ENCODE measurements around the gene ANKRD28.
"Not testable (repeated sequence)": the region's sequence is repeated elsewhere in the genome, so short reads cannot be mapped to it uniquely, and the experiment has no call there.

Gene ANKRD28

DNA sequence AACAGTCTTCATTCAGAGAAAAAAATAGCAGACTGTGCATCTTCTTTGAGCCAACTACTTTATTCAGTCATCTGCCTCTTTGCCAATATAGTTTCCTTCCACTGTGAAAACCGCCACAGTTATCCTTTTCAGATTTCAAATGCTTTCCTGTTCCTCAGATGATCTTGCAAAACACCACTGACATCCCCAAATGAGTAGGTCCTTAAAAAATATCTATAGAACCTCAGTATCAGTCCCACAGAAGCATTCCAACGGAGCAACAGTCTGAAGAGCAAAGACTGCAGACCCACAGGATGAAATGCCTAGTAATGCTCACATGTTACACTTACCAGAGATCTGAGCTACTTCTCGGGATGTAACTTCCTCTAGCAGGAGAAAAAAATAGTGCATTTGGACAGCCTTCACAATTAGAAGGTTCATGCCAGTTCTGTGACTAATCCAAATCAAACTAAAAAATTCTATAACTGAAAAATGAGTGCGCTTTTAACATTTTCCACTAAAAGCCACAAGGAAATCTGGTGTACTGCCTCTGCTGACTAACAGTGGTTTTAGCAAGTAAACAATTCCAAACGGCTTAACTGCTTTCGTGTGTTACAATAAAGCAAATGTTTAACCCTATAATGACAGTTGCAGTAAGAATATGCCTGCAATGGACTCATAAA is at the start of gene ANKRD28:
Gene ANKRD28 (minus strand): TSS at position 338 of the 662 bp plus-strand sequence. CDS start 1,458 bp downstream, outside the sequence.
- FAIRE-seq = peak; percentile 96

- no peak for FAIRE-seq
Observed at GRCh38 chr3:15847239-15847638, 49.5 kb upstream of the ANKRD28 start.

DNA sequence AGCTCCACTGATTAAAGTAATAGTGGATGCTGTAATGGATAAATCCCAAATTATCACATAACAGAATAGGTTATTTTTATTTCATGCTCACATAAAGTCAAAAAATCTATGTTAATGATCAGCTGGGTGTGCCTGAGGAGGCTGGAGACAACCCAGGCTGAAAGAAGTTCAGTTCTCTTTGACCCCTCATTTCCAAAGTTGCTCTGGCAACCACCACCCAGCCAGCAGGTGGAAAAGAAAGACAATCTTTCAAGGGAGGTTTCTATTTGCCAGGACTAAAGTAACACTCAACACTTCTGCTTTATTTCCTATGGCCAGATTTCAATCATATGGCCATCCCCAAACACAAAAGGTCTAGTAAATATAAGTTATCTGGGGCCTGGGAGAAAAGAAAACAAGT is 48.8 kb upstream of the ANKRD28 start:
- no peak for FAIRE-seq

- FAIRE-seq = no peak
Observed at GRCh38 chr3:15845475-15845874, 47.7 kb upstream of the ANKRD28 start.

GRCh38 chr3:15844889-15845288 is 47.1 kb upstream of the ANKRD28 start:
- FAIRE-seq = no peak

DNA sequence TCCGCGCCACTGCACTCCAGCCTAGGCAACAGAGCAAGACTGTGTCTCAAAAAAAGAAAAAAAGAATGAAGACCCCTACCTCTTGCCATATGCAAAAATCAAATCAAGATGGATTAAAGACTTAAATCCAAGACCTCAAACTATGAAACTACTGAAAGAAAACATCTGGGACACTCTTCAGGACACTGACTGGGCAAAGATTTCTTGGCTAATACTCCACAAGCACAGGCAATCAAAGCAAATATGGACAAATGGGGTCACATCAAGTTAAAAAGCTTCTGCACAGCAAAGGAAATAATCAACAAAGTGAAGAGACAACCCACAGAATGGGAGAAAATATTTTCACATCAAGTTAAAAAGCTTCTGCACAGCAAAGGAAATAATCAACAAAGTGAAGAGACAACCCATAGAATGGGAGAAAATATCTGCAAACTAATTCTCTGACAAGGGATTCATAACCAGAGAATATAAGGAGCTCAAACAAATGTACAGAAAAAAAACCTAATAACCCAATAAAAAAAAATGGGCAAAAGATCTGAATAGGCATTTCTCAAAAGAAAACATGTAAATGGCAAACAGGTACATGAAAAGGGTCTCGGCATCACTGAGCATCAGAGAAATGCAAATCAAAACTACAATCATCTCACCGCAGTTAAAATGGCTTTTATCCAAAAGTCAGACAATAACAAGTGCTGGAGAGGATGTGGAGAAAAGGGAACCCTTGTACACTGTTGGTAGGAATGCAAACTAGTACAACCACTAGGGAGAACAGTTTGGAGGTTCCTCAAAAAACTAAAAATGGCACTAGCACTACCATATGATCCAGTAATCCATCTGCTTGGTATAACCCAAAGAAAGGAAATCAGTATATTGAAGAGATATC is 43.6 kb upstream of the ANKRD28 start:
- not testable (repeated sequence) for FAIRE-seq

DNA sequence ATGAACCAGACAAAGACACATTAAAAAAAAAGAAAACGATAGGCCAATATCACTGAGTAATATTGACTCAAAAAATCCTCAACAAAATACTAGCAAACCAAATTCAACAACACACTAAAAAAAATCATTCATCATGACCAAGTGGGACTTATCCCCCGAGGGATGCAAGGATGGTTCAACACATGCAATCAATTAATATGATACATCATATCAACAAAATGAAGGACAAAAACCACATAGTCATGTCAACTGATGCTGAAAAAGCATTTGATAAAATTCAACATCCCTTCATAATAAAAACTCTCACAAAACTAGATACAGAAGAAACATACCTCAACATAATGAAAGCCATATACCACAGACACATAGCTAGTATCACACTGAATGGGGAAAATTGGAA is 41.8 kb upstream of the ANKRD28 start:
- no peak for FAIRE-seq

GRCh38 chr3:15831927-15832326 is 34.1 kb upstream of the ANKRD28 start:
- no peak for FAIRE-seq

GRCh38 chr3:15825016-15825415 is 27.2 kb upstream of the ANKRD28 start:
- no peak for FAIRE-seq

- FAIRE-seq = no peak
Observed at GRCh38 chr3:15823092-15823491, 25.3 kb upstream of the ANKRD28 start.

- FAIRE-seq = no peak
Observed at GRCh38 chr3:15822281-15822680, 24.5 kb upstream of the ANKRD28 start.

- FAIRE-seq = no peak
Observed at GRCh38 chr3:15820911-15821310, 23.1 kb upstream of the ANKRD28 start.

GRCh38 chr3:15819576-15819975 is 21.8 kb upstream of the ANKRD28 start:
- FAIRE-seq = no peak

DNA sequence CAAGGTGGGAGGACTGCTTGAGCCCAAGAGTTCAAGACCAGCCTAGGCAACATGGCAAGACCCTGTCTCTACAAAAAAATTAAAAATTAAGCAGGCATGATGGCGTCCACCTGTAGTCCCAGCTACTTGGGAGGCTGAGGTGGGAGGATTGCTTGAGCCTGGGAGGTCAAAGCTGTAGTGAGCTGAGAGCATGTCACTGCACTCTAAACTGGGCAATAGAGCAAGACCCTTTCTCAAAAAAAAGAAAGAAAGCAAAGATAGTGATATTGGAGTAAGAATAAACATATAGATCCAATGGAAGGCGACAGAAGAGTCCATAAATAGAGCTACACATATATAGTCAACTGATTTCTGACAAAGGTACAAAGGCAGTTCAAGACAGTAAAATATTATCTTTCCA is 21.3 kb upstream of the ANKRD28 start:
- no peak for FAIRE-seq

GRCh38 chr3:15815696-15816095 is 17.9 kb upstream of the ANKRD28 start:
- peak; percentile 100 for FAIRE-seq

GRCh38 chr3:15813079-15813478 is 15.3 kb upstream of the ANKRD28 start:
- not testable (repeated sequence) for FAIRE-seq

GRCh38 chr3:15812183-15812582 is 14.4 kb upstream of the ANKRD28 start:
- FAIRE-seq = peak; percentile 84

DNA sequence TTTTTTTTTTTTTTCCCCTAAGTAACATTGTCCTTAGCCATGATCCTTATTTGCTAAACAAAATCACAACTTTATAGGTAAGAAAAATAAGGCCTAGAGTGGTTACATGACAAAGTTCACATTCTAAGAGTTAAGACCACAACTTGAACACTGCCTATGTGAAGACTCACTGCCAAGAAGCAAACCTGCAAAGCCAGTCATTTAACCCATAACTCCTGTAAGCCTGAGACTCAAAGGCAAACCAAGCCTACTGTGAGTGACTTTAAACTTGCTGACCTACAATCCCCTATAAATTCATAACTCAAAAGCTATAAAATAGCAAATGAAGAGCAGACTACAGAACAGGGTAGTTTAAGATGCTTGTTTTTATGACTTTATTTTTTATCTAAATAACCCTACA is 12.9 kb upstream of the ANKRD28 start:
- no peak for FAIRE-seq

DNA sequence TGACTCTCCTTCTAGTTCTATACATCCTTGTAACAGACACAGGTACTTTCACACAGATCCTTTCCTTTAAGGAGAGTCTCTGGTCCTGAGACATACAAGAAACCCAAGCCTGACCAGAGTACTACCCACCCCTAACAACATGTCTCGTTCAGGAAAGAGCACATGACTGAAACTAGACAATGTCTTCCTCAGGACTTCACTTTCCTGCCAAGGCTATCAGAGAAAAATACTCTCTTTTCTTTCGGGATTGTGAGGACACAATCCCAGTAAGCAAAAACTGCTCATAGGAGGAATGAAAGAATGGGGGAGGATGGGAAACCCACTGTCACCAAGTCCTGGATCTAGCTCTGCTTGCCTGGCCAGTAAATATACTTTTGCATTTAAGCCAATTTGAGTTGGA is 11.5 kb upstream of the ANKRD28 start:
- no peak for FAIRE-seq

DNA sequence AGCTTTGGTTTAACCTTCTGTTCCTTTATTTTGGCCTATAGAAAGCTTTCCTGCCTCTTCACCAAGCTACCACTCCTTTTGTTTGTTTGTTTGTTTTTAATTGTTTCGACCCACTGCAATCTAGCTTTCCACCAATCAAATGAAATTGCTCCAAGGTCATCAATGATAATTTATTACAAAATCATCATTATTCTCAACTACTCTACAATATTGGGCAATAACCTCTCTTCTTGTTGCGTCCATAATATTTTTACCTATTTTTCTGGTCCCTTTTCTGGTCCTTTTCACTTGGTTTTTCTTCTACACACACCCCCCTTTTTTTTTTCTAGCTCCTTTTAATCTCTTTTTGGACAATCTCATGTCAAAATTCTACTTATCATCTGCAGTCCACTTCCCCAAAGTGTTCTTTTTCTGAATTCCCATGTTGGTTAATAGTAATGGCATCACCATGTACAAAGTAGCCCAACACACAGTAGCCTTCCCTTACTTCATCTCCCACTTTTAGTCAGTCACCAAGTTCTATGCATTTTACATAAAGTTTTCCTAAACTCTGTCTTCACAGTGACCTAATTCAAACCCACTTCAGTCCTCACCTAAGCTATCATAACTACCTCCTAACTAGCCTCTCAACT is 11.0 kb upstream of the ANKRD28 start:
- FAIRE-seq = no peak

GRCh38 chr3:15805756-15806266 is 8.0 kb upstream of the ANKRD28 start:
- FAIRE-seq = peak; percentile 64

DNA sequence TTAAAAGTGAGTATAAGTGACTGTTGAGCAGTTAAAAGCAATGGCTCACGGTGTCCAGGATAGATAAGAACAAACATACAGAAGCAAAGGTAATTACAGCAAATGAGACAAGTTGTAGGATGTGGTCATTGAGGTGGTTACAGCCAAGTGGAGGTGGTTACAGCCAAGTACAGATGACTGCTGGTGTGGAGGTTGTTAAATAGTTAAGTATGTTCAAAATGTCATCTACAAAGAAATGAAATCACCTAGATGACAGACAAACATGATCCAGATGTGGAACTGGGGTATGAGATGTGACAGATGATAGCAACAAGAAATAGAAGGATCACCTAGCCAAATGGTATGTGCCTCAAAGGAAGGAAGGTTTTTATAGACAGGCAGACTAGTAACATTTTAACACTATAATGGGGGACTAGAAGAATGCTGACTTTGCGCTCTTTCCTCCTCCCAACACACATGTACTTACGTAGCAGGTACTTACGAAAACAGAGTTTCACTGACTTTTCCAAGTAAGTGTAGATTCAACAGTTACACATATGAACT is 6.8 kb upstream of the ANKRD28 start:
- FAIRE-seq = peak; percentile 58

GRCh38 chr3:15803921-15804320 is 6.1 kb upstream of the ANKRD28 start:
- peak; percentile 49 for FAIRE-seq
